ENCODE measurements around the gene COMMD4. TPM values are rescaled to one million over a fixed set of nuclear protein-coding genes. Genes with fewer than 3 reads are reported as not detected.
"Not testable (repeated sequence)": the region's sequence is repeated elsewhere in the genome, so short reads cannot be mapped to it uniquely, and the experiment has no call there.

The COMMD4 gene
- 10 to 100 TPM; 39.0 to 84.6 (median 78.9) TPM for polyA plus RNA-seq

GRCh38 chr15:75335705-75336355, at the start of gene COMMD4:
Gene COMMD4, plus strand, starts transcription at chr15:75336063. Its CDS starts 27 bp downstream, at chr15:75336090.
- 0 to 1% (median 0%) methylated on average over 40 to 42 of the region's 42 CpGs for WGBS, 3 donors
- H3K27ac ChIP-seq (ENCODE audit: low read depth, low read length), result no peak within 1 kb of the TSS

- WGBS, 3 donors, result 75 to 80% methylated on average over 5 of the region's 18 CpGs; no CpG with 5 or more reads in 1 of the 3 donors
- H3K27ac ChIP-seq (ENCODE audit: low read depth, low read length), result not testable (repeated sequence)
Measured at GRCh38 chr15:75293660-75294059, 42.2 kb upstream of the COMMD4 start.

GRCh38 chr15:75298541-75299310, 37.1 kb upstream of the COMMD4 start:
- WGBS, 3 donors, result 74 to 89% (median 80%) methylated on average over 3 to 6 of the region's 13 CpGs
- H3K27ac ChIP-seq (ENCODE audit: low read depth, low read length), result not testable (repeated sequence)

GRCh38 chr15:75299311-75299688, 36.6 kb upstream of the COMMD4 start:
- WGBS, 3 donors, result 15 to 25% (median 20%) methylated on average over 5 to 6 of the region's 6 CpGs
- not testable (repeated sequence) for H3K27ac ChIP-seq (ENCODE audit: low read depth, low read length)

GRCh38 chr15:75300026-75300425, 35.8 kb upstream of the COMMD4 start:
- WGBS, 3 donors, result 62 to 72% (median 68%) methylated on average over 5 of the region's 6 CpGs

GRCh38 chr15:75302318-75302717, 33.5 kb upstream of the COMMD4 start:
- 87 to 92% (median 89%) methylated on average over 9 of the region's 9 CpGs for WGBS, 3 donors
- no peak overlapping the region for H3K27ac ChIP-seq (ENCODE audit: low read depth, low read length)

More at GRCh38 chr15:75300026-75300425, 35.8 kb upstream of the COMMD4 start:
- not testable (repeated sequence) for H3K27ac ChIP-seq (ENCODE audit: low read depth, low read length)

GRCh38 chr15:75302753-75303152, 33.1 kb upstream of the COMMD4 start:
- 87 to 95% (median 94%) methylated on average over 4 of the region's 4 CpGs for WGBS, 3 donors
- H3K27ac ChIP-seq (ENCODE audit: low read depth, low read length), result not testable (repeated sequence)

- WGBS, 3 donors, result 62 to 70% (median 65%) methylated on average over 3 of the region's 3 CpGs
- H3K27ac ChIP-seq (ENCODE audit: low read depth, low read length), result no peak overlapping the region
Measured at GRCh38 chr15:75306188-75306587, 29.7 kb upstream of the COMMD4 start.

GRCh38 chr15:75307778-75308390, 28.0 kb upstream of the COMMD4 start:
- 27 to 37% (median 32%) methylated on average over 15 of the region's 15 CpGs for WGBS, 3 donors
- H3K27ac ChIP-seq (ENCODE audit: low read depth, low read length), result no peak overlapping the region

GRCh38 chr15:75309711-75310110, 26.2 kb upstream of the COMMD4 start:
- no peak overlapping the region for H3K27ac ChIP-seq (ENCODE audit: low read depth, low read length)

- 91 to 98% (median 96%) methylated on average over 1 of the region's 1 CpG for WGBS, 3 donors
- not testable (repeated sequence) for H3K27ac ChIP-seq (ENCODE audit: low read depth, low read length)
Measured at GRCh38 chr15:75312548-75312947, 23.3 kb upstream of the COMMD4 start.

GRCh38 chr15:75313116-75313845, 22.6 kb upstream of the COMMD4 start:
- 80 to 87% (median 84%) methylated on average over 11 to 13 of the region's 13 CpGs for WGBS, 3 donors
- H3K27ac ChIP-seq (ENCODE audit: low read depth, low read length), result no peak overlapping the region

- 77 to 81% (median 77%) methylated on average over 5 of the region's 5 CpGs for WGBS, 3 donors
- H3K27ac ChIP-seq (ENCODE audit: low read depth, low read length), result no peak overlapping the region
Measured at GRCh38 chr15:75314552-75315290, 21.1 kb upstream of the COMMD4 start.

- WGBS, 3 donors, result 78 to 85% (median 82%) methylated on average over 5 of the region's 5 CpGs
Measured at GRCh38 chr15:75319231-75319897, 16.5 kb upstream of the COMMD4 start.

GRCh38 chr15:75321711-75322110, 14.2 kb upstream of the COMMD4 start:
- 81 to 91% (median 89%) methylated on average over 6 of the region's 6 CpGs for WGBS, 3 donors

More at GRCh38 chr15:75319231-75319897, 16.5 kb upstream of the COMMD4 start:
- H3K27ac ChIP-seq (ENCODE audit: low read depth, low read length), result not testable (repeated sequence)

GRCh38 chr15:75325922-75326321, 9.9 kb upstream of the COMMD4 start:
- no peak overlapping the region for H3K27ac ChIP-seq (ENCODE audit: low read depth, low read length)
- 91 to 95% (median 92%) methylated on average over 4 of the region's 4 CpGs for WGBS, 3 donors

More at GRCh38 chr15:75321711-75322110, 14.2 kb upstream of the COMMD4 start:
- no peak overlapping the region for H3K27ac ChIP-seq (ENCODE audit: low read depth, low read length)

- 79 to 86% (median 86%) methylated on average over 4 of the region's 4 CpGs for WGBS, 3 donors
Measured at GRCh38 chr15:75327005-75327404, 8.9 kb upstream of the COMMD4 start.

More at GRCh38 chr15:75327005-75327404, 8.9 kb upstream of the COMMD4 start:
- no peak overlapping the region for H3K27ac ChIP-seq (ENCODE audit: low read depth, low read length)

All from adipose tissue (tissue), 3 donors.